Measurements from ENCODE around the gene TMEM192. TPM values are rescaled to one million over a fixed set of nuclear protein-coding genes. Genes with fewer than 3 reads are reported as not detected.
"Not testable (repeated sequence)": the region's sequence is repeated elsewhere in the genome, so short reads cannot be mapped to it uniquely, and the experiment has no call there.

The TMEM192 gene
- total and polyA plus RNA-seq, 2 donors (not counting 1 experiment from before 2014, with no cell fraction given), result 7.7 to 13.3 TPM

GRCh38 chr4:165088366-165088765 lies 24.3 kb downstream of the TMEM192 start:
- no peaks in the 10 kb centered on the region for H3K27me3 ChIP-seq (replicated peaks in 1 of 4; ENCODE audit: control extremely low read depth in 1 of 4, control insufficient read depth in 3 of 4, insufficient read depth in 4 of 4, low read length in 3 of 4)
- TF ChIP-seq CTCF (IDR thresholded peaks at IDR 0.05), result no peak
- no peak for TF ChIP-seq EZH2 (IDR thresholded peaks at IDR 0.05; ENCODE audit: borderline replicate concordance, insufficient read depth, low read depth, low read length, poor library complexity, severe bottlenecking)
- no peaks in the 10 kb centered on the region for H3K9me3 ChIP-seq (ENCODE audit: control extremely low read depth in 1 of 3, control insufficient read depth in 2 of 3, insufficient read depth in 1 of 3, low read length in 2 of 3)
- no peak overlapping the region for H2AFZ ChIP-seq (ENCODE audit: insufficient read depth, low read depth, low read length, poor library complexity, severe bottlenecking)
- H3K4me1 ChIP-seq (ENCODE audit: control insufficient read depth in 2 of 2, insufficient read depth in 2 of 2, low read length in 2 of 2), result no peaks in the 10 kb centered on the region
- no peak overlapping the region for H3K4me3 ChIP-seq (ENCODE audit: control extremely low read depth in 1 of 5, extremely low read depth in 1 of 5, insufficient read depth in 1 of 5, low read depth in 2 of 5, low read length in 4 of 5)
- ATAC-seq (ENCODE audit: low read depth) (no peak), DNase-seq (no peak)
- Mint-ChIP-seq H3K9me3 (ENCODE audit: insufficient read depth) (no peaks in the 10 kb centered on the region), H3K4me3 (no peak overlapping the region), H3K27ac (no peak overlapping the region), H3K27me3 (no peaks in the 10 kb centered on the region), H3K4me1 (no peaks in the 10 kb centered on the region)
- H3K79me2 ChIP-seq (ENCODE audit: control insufficient read depth, insufficient read depth, low read length), result no peaks in the 10 kb centered on the region
- WGBS (ENCODE audit: insufficient coverage), result 78% methylated on average over 3 of the region's 3 CpGs
- H3K36me3 ChIP-seq (replicated peaks in 1 of 2; ENCODE audit: control extremely low read depth in 1 of 2, control insufficient read depth in 1 of 2, extremely low read depth in 1 of 2, insufficient read depth in 2 of 2, low read length in 1 of 2), result peaks cover 0 to 40% of the 10 kb centered on the region in 2 experiments
- no peak overlapping the region for H3K27ac ChIP-seq (ENCODE audit: low read length in 2 of 2)
- H4K20me1 ChIP-seq (ENCODE audit: control insufficient read depth, insufficient read depth, low read length, poor library complexity, severe bottlenecking), result no peaks in the 10 kb centered on the region
- no peak overlapping the region for H3K4me2 ChIP-seq (replicated peaks; ENCODE audit: low read depth, low read length, poor library complexity, severe bottlenecking)
- POLR2A ChIA-PET, result no interaction called here
- intact Hi-C loops (cut with micrococcal nuclease), result no loop called here
- no peak overlapping the region for H3K9ac ChIP-seq (ENCODE audit: low read length)
- CTCF ChIA-PET, result interaction anchor here (1.7 kb wide), 1 partner anchor 9 kb away, joined by 10 read pairs; no protein-coding TSS in a partner anchor

- H3K9ac ChIP-seq (ENCODE audit: low read length), result no peak overlapping the region
- H3K27me3 Mint-ChIP-seq, result no peaks in the 10 kb centered on the region
- no peaks in the 10 kb centered on the region for H3K27me3 ChIP-seq (replicated peaks in 1 of 4; ENCODE audit: control extremely low read depth in 1 of 4, control insufficient read depth in 3 of 4, insufficient read depth in 4 of 4, low read length in 3 of 4)
- no peaks in the 10 kb centered on the region for H3K9me3 Mint-ChIP-seq (ENCODE audit: insufficient read depth)
- no peaks in the 10 kb centered on the region for H3K9me3 ChIP-seq (ENCODE audit: control extremely low read depth in 1 of 3, control insufficient read depth in 2 of 3, insufficient read depth in 1 of 3, low read length in 2 of 3)
- no peaks in the 10 kb centered on the region for H3K79me2 ChIP-seq (ENCODE audit: control insufficient read depth, insufficient read depth, low read length)
- no peak overlapping the region for H3K27ac Mint-ChIP-seq
- ChIA-PET CTCF (no interaction called here), POLR2A (no interaction called here)
- no peak overlapping the region for H2AFZ ChIP-seq (ENCODE audit: insufficient read depth, low read depth, low read length, poor library complexity, severe bottlenecking)
- peaks cover 0 to 30% of the 10 kb centered on the region in 2 experiments for H3K36me3 ChIP-seq (replicated peaks in 1 of 2; ENCODE audit: control extremely low read depth in 1 of 2, control insufficient read depth in 1 of 2, extremely low read depth in 1 of 2, insufficient read depth in 2 of 2, low read length in 1 of 2)
- H4K20me1 ChIP-seq (ENCODE audit: control insufficient read depth, insufficient read depth, low read length, poor library complexity, severe bottlenecking), result no peaks in the 10 kb centered on the region
- no peaks in the 10 kb centered on the region for H3K4me1 Mint-ChIP-seq
- ATAC-seq (ENCODE audit: low read depth) (no peak), DNase-seq (no peak)
- 89% methylated on average over 1 of the region's 2 CpGs for WGBS (ENCODE audit: insufficient coverage)
- no peak overlapping the region for H3K4me2 ChIP-seq (replicated peaks; ENCODE audit: low read depth, low read length, poor library complexity, severe bottlenecking)
- intact Hi-C loops (cut with micrococcal nuclease), result no loop called here
- H3K4me3 Mint-ChIP-seq, result no peak overlapping the region
- H3K4me3 ChIP-seq (ENCODE audit: control extremely low read depth in 1 of 5, extremely low read depth in 1 of 5, insufficient read depth in 1 of 5, low read depth in 2 of 5, low read length in 4 of 5), result no peak overlapping the region
- no peaks in the 10 kb centered on the region for H3K4me1 ChIP-seq (ENCODE audit: control insufficient read depth in 2 of 2, insufficient read depth in 2 of 2, low read length in 2 of 2)
- TF ChIP-seq CTCF (IDR thresholded peaks at IDR 0.05) (no peak), EZH2 (IDR thresholded peaks at IDR 0.05; ENCODE audit: borderline replicate concordance, insufficient read depth, low read depth, low read length, poor library complexity, severe bottlenecking) (no peak)
- H3K27ac ChIP-seq (ENCODE audit: low read length in 2 of 2), result no peak overlapping the region
Measured at GRCh38 chr4:165085946-165086345, 26.7 kb downstream of the TMEM192 start.

- H4K20me1 ChIP-seq (ENCODE audit: control insufficient read depth, insufficient read depth, low read length, poor library complexity, severe bottlenecking); H3K4me1 ChIP-seq (ENCODE audit: control insufficient read depth in 2 of 2, insufficient read depth in 2 of 2, low read length in 2 of 2); H3K4me3 Mint-ChIP-seq; intact Hi-C loops (cut with micrococcal nuclease); ATAC-seq (ENCODE audit: low read depth); H3K9ac ChIP-seq (ENCODE audit: low read length); H3K79me2 ChIP-seq (ENCODE audit: control insufficient read depth, insufficient read depth, low read length); H3K27ac ChIP-seq (ENCODE audit: low read length in 2 of 2); H3K27me3 Mint-ChIP-seq; H3K9me3 Mint-ChIP-seq (ENCODE audit: insufficient read depth); H3K4me1 Mint-ChIP-seq; H3K27me3 ChIP-seq (replicated peaks in 1 of 4; ENCODE audit: control extremely low read depth in 1 of 4, control insufficient read depth in 3 of 4, insufficient read depth in 4 of 4, low read length in 3 of 4); H3K9me3 ChIP-seq (ENCODE audit: control extremely low read depth in 1 of 3, control insufficient read depth in 2 of 3, insufficient read depth in 1 of 3, low read length in 2 of 3); H3K4me2 ChIP-seq (replicated peaks; ENCODE audit: low read depth, low read length, poor library complexity, severe bottlenecking); H3K27ac Mint-ChIP-seq; POLR2A ChIA-PET; H2AFZ ChIP-seq (ENCODE audit: insufficient read depth, low read depth, low read length, poor library complexity, severe bottlenecking); DNase-seq; H3K4me3 ChIP-seq (ENCODE audit: control extremely low read depth in 1 of 5, extremely low read depth in 1 of 5, insufficient read depth in 1 of 5, low read depth in 2 of 5, low read length in 4 of 5): not testable (repeated sequence)
- CTCF ChIA-PET, result interaction anchor here (0.6 kb wide), 1 partner anchor 263 kb away, joined by 3 read pairs; no protein-coding TSS in a partner anchor
- H3K36me3 ChIP-seq (replicated peaks in 1 of 2; ENCODE audit: control extremely low read depth in 1 of 2, control insufficient read depth in 1 of 2, extremely low read depth in 1 of 2, insufficient read depth in 2 of 2, low read length in 1 of 2), result peaks cover 0 to 32% of the 10 kb centered on the region in 2 experiments
- no CpG with 5 or more reads among the region's 7 CpGs for WGBS (ENCODE audit: insufficient coverage)
Measured at GRCh38 chr4:165084787-165085186, 27.9 kb downstream of the TMEM192 start.
